Posterior vena cava (tissue), 2 donors: ENCODE data around the gene LCNL1. TPM values are rescaled to one million over a fixed set of nuclear protein-coding genes. Genes with fewer than 3 reads are reported as not detected.
"Not testable (repeated sequence)": the region's sequence is repeated elsewhere in the genome, so short reads cannot be mapped to it uniquely, and the experiment has no call there.

ENCODE experiments used
- DNase-seq: peaks from one replicate; pipeline ENCODE4 v3.0.0-alpha.2; 2020; ENCODE audit warnings: low spot score
- intact Hi-C, 2 donors: fragments of 100-400 bp; cut with DNase I; formaldehyde crosslinking; loops; one replicate each; pipeline versions ENCODE4 v1.14.1 to v1.14.2; 2022 to 2023
- total RNA-seq, 2 donors: library from RNA; stranded (reverse); fragmentation: NEBNext Ultra II Directional; extraction: Animal tissue kit (Norgen Biotek cat#: 25700); gene quantifications; one replicate each; pipeline ENCODE4 v1.2.1, GENCODE V29; 2021
- donor health status: DM: yes; HTN: yes; CAD: no.
- donor health status: DM: yes; HTN: yes; CAD: no.

The LCNL1 gene
- total RNA-seq, 2 donors from 2014 or later, result 2.0 to 2.4 TPM

DNA sequence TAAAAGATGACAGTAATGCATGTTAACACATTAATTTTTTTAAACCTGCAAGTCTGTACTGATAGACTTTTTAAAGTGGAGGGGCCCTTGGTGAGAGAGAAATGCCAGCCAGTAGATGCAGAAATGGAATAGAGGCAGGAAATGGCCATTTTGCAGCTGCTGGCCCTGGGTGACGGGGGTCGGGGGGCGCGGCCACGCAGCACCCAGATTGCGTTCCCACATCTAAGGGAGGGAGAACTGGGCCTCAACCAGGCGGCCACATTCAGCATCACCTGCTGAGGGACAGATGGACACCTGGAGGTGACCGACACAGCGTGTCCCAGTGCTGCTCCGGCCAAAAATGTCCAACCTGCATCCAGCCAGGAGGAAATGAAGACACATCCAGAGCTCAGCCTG, 19.9 kb downstream of the LCNL1 start:
- intact Hi-C loops, result loop anchor here in 1 of 2 donors (5.0 kb wide), 1 partner anchor 910 kb away; no protein-coding TSS in a partner anchor
- no peak for DNase-seq

DNA sequence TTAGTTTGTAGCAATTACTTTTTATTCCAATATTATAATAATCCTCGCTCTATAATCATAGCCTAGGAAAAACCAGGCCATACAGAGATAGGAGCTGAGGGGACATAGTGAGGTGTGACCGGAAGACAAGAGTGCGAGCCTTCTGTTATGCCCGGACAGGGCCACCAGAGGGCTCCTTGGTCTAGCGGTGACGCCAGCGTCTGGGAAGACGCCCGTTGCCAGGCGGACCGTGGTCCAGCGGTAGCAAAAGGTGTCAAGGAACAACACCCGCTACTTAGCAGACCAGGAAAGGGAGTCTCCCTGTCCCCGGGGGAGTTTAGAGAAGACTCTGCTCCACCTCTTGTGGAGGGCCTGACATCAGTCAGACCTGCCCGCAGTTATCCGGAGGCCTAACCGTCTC, 21.5 kb downstream of the LCNL1 start:
- intact Hi-C loops, result loop anchor here in 1 of 2 donors (5.0 kb wide), 1 partner anchor 912 kb away; no protein-coding TSS in a partner anchor
- DNase-seq, result not testable (repeated sequence)

GRCh38 chr9:137006116-137007003, 23.6 kb downstream of the LCNL1 start:
- intact Hi-C loops, result no loop called here
- no peak for DNase-seq

GRCh38 chr9:137007108-137007815, 24.5 kb downstream of the LCNL1 start:
- intact Hi-C loops, result no loop called here
- no peak for DNase-seq

GRCh38 chr9:137007816-137008270, 25.1 kb downstream of the LCNL1 start:
- intact Hi-C loops, result no loop called here
- no peak for DNase-seq

GRCh38 chr9:137008312-137008711, 25.5 kb downstream of the LCNL1 start:
- DNase-seq, result no peak
- intact Hi-C loops, result no loop called here

GRCh38 chr9:137009217-137009616, 26.4 kb downstream of the LCNL1 start:
- no peak for DNase-seq
- intact Hi-C loops, result no loop called here

- intact Hi-C loops, result no loop called here
- DNase-seq, result no peak
Observed at GRCh38 chr9:137009938-137010732, 27.3 kb downstream of the LCNL1 start.

- DNase-seq, result no peak
- intact Hi-C loops, result no loop called here
Observed at GRCh38 chr9:137011156-137011555, 28.4 kb downstream of the LCNL1 start.

- no peak for DNase-seq
- intact Hi-C loops, result no loop called here
Observed at GRCh38 chr9:137011907-137012675, 29.3 kb downstream of the LCNL1 start.

DNA sequence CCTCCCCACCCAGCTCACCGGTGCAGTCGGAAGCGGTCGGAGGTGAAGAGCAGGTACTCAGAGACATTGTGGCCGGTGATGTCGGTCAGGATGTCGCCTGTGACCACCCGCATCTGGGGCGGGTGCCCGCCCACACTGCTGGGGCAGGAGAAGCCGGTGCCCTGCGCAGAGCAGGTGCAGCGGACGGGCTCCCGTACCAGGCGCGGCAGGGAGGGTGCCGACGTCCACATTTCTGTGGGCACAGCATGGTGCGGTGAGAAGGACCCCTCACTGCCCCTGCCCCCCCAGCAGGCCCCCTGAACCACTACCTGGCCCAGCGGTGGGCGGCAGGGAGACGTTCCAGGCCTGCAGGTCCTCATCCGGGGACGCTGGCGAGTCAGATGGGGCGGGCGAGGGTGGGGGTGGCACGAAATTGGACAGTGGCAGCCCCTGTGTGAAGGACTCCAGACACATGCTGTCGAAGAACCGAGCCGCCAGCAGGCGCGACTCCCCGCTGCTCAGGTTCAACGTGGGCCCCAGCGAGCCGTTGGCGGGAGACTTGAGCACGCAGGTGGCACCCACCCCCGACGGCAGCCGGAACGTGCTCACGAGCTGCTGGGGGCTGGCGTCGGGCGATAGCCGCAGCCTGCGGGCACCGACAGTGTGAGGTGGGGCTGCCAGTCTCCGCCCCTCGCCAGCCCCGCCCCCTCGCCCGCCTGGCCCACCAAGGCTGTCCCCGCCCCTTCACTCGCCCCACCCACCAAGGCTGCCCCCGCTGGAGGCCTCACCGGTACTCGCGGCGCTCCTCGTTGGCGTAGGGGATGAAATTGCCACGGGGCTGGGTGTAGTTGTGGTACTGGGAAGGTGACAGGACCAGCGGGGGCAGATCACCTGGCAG, 30.1 kb downstream of the LCNL1 start:
- intact Hi-C loops, result no loop called here
- no peak for DNase-seq

- DNase-seq, result no peak
- intact Hi-C loops, result no loop called here
Observed at GRCh38 chr9:137013571-137013940, 30.8 kb downstream of the LCNL1 start.

GRCh38 chr9:137014166-137014565, 31.4 kb downstream of the LCNL1 start:
- DNase-seq, result no peak
- intact Hi-C loops, result no loop called here

- intact Hi-C loops, result loop anchor here in 1 of 2 donors (5.0 kb wide), 1 partner anchor 408 kb away; no protein-coding TSS in a partner anchor
- DNase-seq, result no peak
Observed at GRCh38 chr9:137014776-137015539, 32.2 kb downstream of the LCNL1 start.

DNA sequence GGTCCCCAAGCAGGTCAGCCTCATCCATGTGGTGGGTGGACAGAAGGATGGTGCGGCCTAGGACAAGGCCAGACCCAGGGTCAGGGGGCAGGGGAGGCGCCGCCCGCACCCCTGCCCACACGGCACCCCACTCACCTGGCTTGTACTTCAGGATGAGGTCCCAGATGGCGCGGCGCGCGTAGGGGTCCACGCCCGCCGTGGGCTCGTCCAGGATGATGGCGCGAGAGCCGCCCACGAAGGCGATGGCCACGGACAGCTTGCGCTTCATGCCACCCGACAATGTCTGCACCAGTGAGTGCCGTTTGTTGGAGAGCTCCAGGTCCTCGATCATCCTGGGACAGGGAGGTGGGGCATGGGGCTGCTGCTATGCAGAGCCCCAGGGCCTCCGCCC, 32.7 kb downstream of the LCNL1 start:
- DNase-seq, result no peak
- intact Hi-C loops, result loop anchor here in 1 of 2 donors (5.0 kb wide), 1 partner anchor 408 kb away; no protein-coding TSS in a partner anchor

DNA sequence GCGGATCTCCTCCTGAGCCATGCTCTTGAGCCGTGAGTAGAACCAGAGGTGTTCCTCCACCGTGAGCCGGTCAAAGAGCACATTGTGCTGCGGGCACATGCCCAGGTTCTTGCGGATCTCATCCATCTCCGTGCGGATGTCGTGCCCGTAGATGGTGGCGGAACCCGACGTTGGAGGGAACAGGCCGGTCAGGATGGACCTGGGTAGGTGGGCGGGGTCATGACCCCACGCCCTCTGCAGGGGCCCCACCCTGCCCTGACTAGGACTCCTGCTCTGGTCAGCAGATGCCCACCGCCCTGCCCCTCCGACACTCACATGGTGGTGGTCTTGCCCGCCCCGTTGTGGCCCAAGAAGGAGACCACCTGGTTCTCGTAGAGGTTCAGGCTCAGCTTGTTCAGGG, 33.2 kb downstream of the LCNL1 start:
- DNase-seq, result no peak

DNA sequence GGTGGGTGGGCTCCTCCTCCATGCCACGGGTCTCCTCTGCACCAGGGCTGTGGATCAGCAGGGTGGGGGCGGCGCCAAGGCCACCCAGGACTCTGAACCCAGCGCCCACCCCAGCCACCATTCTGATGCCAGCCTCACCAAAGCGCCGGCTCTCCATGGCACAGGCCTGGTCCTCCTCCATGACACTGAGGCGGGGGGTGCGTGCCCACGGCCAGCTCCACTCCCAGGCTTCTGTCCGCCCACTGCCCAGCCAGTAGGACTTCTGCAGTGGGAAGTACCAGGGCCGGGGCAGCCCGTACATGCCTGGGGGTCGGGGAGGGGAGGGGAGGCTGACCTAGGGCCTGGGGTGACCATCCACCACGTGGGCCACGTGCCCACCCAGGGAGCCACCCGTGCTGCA, 33.6 kb downstream of the LCNL1 start:
- intact Hi-C loops, result loop anchor here in 1 of 2 donors (5.0 kb wide), 1 partner anchor 409 kb away; no protein-coding TSS in a partner anchor
- no peak for DNase-seq

More for the DNA sequence above, 33.2 kb downstream of the LCNL1 start:
- intact Hi-C loops, result loop anchor here in 1 of 2 donors (5.0 kb wide), 1 partner anchor 409 kb away; no protein-coding TSS in a partner anchor
